ENCODE measurements around the gene VCAN. TPM values are rescaled to one million over a fixed set of nuclear protein-coding genes. Genes with fewer than 3 reads are reported as not detected.

VCAN gene
- total RNA-seq, 1 donor, result 549 TPM

- H3K4me1 ChIP-seq (ENCODE audit: insufficient read depth, low read length), result peaks cover 56% of the 10 kb centered on the region
- H3K4me3 ChIP-seq (ENCODE audit: low read length), result peak overlapping the region; percentile 67
Measured at GRCh38 chr5:83475391-83475863, 3.9 kb downstream of the VCAN start.

GRCh38 chr5:83475935-83476814 is 4.6 kb downstream of the VCAN start:
- Histone ChIP-seq H3K9me3 (ENCODE audit: low read depth, low read length) (no peaks in the 10 kb centered on the region), H3K4me1 (ENCODE audit: insufficient read depth, low read length) (peaks cover 53% of the 10 kb centered on the region), H3K27me3 (ENCODE audit: insufficient read depth, low read length) (peaks cover 58% of the 10 kb centered on the region), H3K4me3 (ENCODE audit: low read length) (peak overlapping the region; percentile 67)

More at GRCh38 chr5:83475391-83475863, 3.9 kb downstream of the VCAN start:
- no peaks in the 10 kb centered on the region for H3K9me3 ChIP-seq (ENCODE audit: low read depth, low read length)
- H3K27me3 ChIP-seq (ENCODE audit: insufficient read depth, low read length), result peaks cover 65% of the 10 kb centered on the region

DNA sequence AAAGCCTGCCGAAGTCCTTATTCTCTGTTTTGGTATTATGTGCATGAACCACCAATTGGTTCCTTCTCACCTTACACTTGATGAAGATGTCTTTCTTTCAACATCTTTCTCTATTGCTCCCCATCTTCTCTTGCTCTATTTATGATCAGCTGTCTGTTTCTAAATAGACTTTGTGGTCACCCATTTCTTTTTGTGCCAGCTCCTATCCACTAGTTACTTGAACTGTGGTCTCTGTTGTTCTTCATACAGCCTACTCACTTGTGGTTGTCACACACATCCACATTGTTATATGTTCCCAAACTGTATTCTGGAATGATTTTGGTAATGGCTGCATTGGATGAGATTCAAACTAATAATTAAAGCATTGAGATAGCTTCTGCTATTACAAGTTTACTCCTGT is 11.4 kb downstream of the VCAN start:
- Histone ChIP-seq H3K4me3 (ENCODE audit: low read length) (no peak overlapping the region), H3K27me3 (ENCODE audit: insufficient read depth, low read length) (peaks cover 7% of the 10 kb centered on the region), H3K4me1 (ENCODE audit: insufficient read depth, low read length) (peaks cover 29% of the 10 kb centered on the region)

GRCh38 chr5:83484294-83484693 is 12.8 kb downstream of the VCAN start:
- Histone ChIP-seq H3K4me3 (ENCODE audit: low read length) (no peak overlapping the region), H3K27me3 (ENCODE audit: insufficient read depth, low read length) (peaks cover 1% of the 10 kb centered on the region), H3K4me1 (ENCODE audit: insufficient read depth, low read length) (peaks cover 20% of the 10 kb centered on the region), H3K9me3 (ENCODE audit: low read depth, low read length) (no peaks in the 10 kb centered on the region)

More for the DNA sequence above, 11.4 kb downstream of the VCAN start:
- H3K9me3 ChIP-seq (ENCODE audit: low read depth, low read length), result no peaks in the 10 kb centered on the region

GRCh38 chr5:83485842-83486241 is 14.3 kb downstream of the VCAN start:
- no peaks in the 10 kb centered on the region for H3K9me3 ChIP-seq (ENCODE audit: low read depth, low read length)
- no peak overlapping the region for H3K4me3 ChIP-seq (ENCODE audit: low read length)
- H3K4me1 ChIP-seq (ENCODE audit: insufficient read depth, low read length), result peaks cover 14% of the 10 kb centered on the region
- H3K27me3 ChIP-seq (ENCODE audit: insufficient read depth, low read length), result no peaks in the 10 kb centered on the region

DNA sequence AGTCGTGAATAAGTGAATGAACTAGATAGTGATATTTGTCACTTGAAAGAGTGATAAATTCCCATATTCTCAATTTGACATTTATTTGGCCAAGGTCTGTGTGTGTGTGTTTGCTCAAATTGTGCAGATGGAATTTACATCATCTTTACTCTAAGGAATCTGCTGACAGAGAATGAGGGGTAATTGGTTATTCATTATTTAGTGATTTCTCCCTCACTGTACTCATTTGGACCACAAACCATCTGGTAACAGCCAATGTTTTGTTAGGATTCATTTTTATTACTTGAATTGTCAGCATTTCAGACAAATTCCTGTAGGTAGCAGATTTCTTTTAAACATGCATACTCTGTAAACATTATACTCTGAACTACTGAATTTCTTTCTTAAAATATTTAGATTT is 15.6 kb downstream of the VCAN start:
- Histone ChIP-seq H3K9me3 (ENCODE audit: low read depth, low read length) (no peaks in the 10 kb centered on the region), H3K4me1 (ENCODE audit: insufficient read depth, low read length) (peaks cover 8% of the 10 kb centered on the region), H3K27me3 (ENCODE audit: insufficient read depth, low read length) (no peaks in the 10 kb centered on the region), H3K4me3 (ENCODE audit: low read length) (no peak overlapping the region)

- Histone ChIP-seq H3K4me1 (ENCODE audit: insufficient read depth, low read length) (peaks cover 4% of the 10 kb centered on the region), H3K9me3 (ENCODE audit: low read depth, low read length) (no peaks in the 10 kb centered on the region), H3K4me3 (ENCODE audit: low read length) (no peak overlapping the region), H3K27me3 (ENCODE audit: insufficient read depth, low read length) (no peaks in the 10 kb centered on the region)
Measured at GRCh38 chr5:83488271-83488670, 16.7 kb downstream of the VCAN start.

GRCh38 chr5:83488821-83489220 is 17.3 kb downstream of the VCAN start:
- H3K4me3 ChIP-seq (ENCODE audit: low read length), result no peak overlapping the region
- no peaks in the 10 kb centered on the region for H3K27me3 ChIP-seq (ENCODE audit: insufficient read depth, low read length)
- H3K4me1 ChIP-seq (ENCODE audit: insufficient read depth, low read length), result peaks cover 4% of the 10 kb centered on the region
- H3K9me3 ChIP-seq (ENCODE audit: low read depth, low read length), result no peaks in the 10 kb centered on the region

GRCh38 chr5:83490203-83490602 is 18.7 kb downstream of the VCAN start:
- H3K27me3 ChIP-seq (ENCODE audit: insufficient read depth, low read length), result no peaks in the 10 kb centered on the region
- H3K4me1 ChIP-seq (ENCODE audit: insufficient read depth, low read length), result no peaks in the 10 kb centered on the region
- no peak overlapping the region for H3K4me3 ChIP-seq (ENCODE audit: low read length)
- no peaks in the 10 kb centered on the region for H3K9me3 ChIP-seq (ENCODE audit: low read depth, low read length)

GRCh38 chr5:83492331-83492730 is 20.8 kb downstream of the VCAN start:
- no peaks in the 10 kb centered on the region for H3K9me3 ChIP-seq (ENCODE audit: low read depth, low read length)
- no peaks in the 10 kb centered on the region for H3K4me1 ChIP-seq (ENCODE audit: insufficient read depth, low read length)
- no peaks in the 10 kb centered on the region for H3K27me3 ChIP-seq (ENCODE audit: insufficient read depth, low read length)
- H3K4me3 ChIP-seq (ENCODE audit: low read length), result no peak overlapping the region

DNA sequence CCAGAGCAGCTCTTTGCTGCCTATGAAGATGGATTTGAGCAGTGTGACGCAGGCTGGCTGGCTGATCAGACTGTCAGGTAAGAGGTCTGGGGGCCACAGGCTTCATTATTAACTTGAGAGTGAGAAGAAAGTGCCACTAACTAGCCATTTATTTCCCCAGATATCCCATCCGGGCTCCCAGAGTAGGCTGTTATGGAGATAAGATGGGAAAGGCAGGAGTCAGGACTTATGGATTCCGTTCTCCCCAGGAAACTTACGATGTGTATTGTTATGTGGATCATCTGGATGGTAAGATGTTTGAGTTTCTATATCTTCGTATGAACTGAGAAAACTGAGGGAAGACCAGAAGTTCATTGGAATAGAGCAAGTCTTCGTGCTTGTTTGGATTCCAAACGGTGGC is 22.1 kb downstream of the VCAN start:
- no peaks in the 10 kb centered on the region for H3K27me3 ChIP-seq (ENCODE audit: insufficient read depth, low read length)
- H3K4me1 ChIP-seq (ENCODE audit: insufficient read depth, low read length), result no peaks in the 10 kb centered on the region
- no peak overlapping the region for H3K4me3 ChIP-seq (ENCODE audit: low read length)
- no peaks in the 10 kb centered on the region for H3K9me3 ChIP-seq (ENCODE audit: low read depth, low read length)

DNA sequence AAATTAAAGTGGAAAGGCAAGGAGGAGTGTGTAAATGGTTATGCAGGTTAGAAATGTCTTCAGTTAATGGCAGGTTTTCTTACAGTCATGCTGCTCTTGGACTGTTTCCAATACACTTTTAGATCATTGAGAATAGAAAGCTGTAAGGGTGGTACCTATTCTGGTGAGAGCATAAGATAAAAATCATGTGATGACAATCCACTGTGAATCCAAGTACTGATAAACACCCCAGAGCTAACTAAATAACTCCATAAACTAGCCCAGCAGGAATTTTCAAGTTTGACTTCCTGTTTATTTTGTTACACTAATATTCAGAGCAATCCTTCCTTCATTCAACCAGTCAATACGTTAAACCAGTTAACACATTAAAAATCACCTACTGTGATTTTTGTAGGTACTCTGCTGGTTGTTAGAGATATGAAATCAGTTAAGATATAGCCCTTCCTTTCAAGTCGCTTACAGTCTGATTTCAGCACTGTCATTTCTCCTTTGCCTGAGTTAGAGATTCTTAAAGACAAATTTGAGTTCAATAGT is 22.6 kb downstream of the VCAN start:
- H3K4me1 ChIP-seq (ENCODE audit: insufficient read depth, low read length), result no peaks in the 10 kb centered on the region
- no peak overlapping the region for H3K4me3 ChIP-seq (ENCODE audit: low read length)
- no peaks in the 10 kb centered on the region for H3K9me3 ChIP-seq (ENCODE audit: low read depth, low read length)
- no peaks in the 10 kb centered on the region for H3K27me3 ChIP-seq (ENCODE audit: insufficient read depth, low read length)

DNA sequence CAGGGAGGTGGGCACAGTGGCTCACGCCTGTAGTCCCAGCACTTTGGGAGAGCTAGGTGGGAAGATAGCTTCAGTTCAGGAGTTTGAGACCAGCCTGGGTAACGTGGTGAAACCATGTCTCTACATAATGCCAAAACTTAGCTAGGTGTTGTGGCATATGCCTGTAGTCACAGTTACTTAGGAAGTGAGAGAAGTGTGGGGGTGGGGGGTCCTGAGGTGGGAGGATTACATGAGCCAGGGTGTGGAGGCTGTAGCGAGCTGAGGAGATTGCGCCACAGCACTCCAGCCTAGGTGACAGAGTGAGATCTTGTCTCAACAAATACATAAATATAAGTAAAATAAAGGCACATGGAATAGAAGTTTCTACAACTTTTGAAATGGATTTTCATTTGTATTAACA is 23.1 kb downstream of the VCAN start:
- Histone ChIP-seq H3K27me3 (ENCODE audit: insufficient read depth, low read length) (no peaks in the 10 kb centered on the region), H3K4me3 (ENCODE audit: low read length) (no peak overlapping the region), H3K4me1 (ENCODE audit: insufficient read depth, low read length) (no peaks in the 10 kb centered on the region), H3K9me3 (ENCODE audit: low read depth, low read length) (no peaks in the 10 kb centered on the region)

- H3K4me3 ChIP-seq (ENCODE audit: low read length), result no peak overlapping the region
- no peaks in the 10 kb centered on the region for H3K4me1 ChIP-seq (ENCODE audit: insufficient read depth, low read length)
- no peaks in the 10 kb centered on the region for H3K9me3 ChIP-seq (ENCODE audit: low read depth, low read length)
- H3K27me3 ChIP-seq (ENCODE audit: insufficient read depth, low read length), result no peaks in the 10 kb centered on the region
Measured at GRCh38 chr5:83496626-83497025, 25.1 kb downstream of the VCAN start.

- no peaks in the 10 kb centered on the region for H3K27me3 ChIP-seq (ENCODE audit: insufficient read depth, low read length)
- no peaks in the 10 kb centered on the region for H3K4me1 ChIP-seq (ENCODE audit: insufficient read depth, low read length)
- no peak overlapping the region for H3K4me3 ChIP-seq (ENCODE audit: low read length)
- no peaks in the 10 kb centered on the region for H3K9me3 ChIP-seq (ENCODE audit: low read depth, low read length)
Measured at GRCh38 chr5:83498585-83498984, 27.0 kb downstream of the VCAN start.

DNA sequence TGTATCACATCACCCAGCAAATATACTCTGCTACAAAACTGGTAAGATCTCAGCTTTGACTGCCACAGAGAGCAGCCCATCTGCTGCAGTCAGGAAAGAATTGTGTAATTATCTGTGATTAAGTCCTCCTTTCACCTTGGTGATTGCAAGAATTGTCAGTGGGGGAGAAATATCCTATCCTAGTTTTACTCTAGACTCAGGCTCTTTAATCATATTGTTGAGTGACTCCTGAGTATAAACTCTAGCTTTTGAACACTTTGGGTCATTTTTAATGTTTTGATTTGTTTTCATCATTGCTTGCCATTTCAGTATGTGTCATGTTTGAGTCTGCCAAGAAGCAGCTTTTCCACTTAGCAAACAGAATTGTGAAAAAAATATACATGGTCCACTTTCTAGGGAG is 32.1 kb downstream of the VCAN start:
- no peaks in the 10 kb centered on the region for H3K4me1 ChIP-seq (ENCODE audit: insufficient read depth, low read length)
- no peak overlapping the region for H3K4me3 ChIP-seq (ENCODE audit: low read length)

More for the DNA sequence above, 32.1 kb downstream of the VCAN start:
- H3K9me3 ChIP-seq (ENCODE audit: low read depth, low read length), result no peaks in the 10 kb centered on the region
- no peaks in the 10 kb centered on the region for H3K27me3 ChIP-seq (ENCODE audit: insufficient read depth, low read length)

Data from mononuclear cell (primary cell).